GM12874 (cell line): ENCODE data around the gene FGD5.

Experiments used
- TF ChIP-seq, protein P1 (sequence below): IDR thresholded peaks from 2 replicates; pipeline ENCODE4 v1.5.1; 2011; ENCODE audit warnings: low read depth, mild to moderate bottlenecking, control low read depth, low read length, moderate library complexity; ENCODE audit not compliant: insufficient read depth

The FGD5 gene

DNA sequence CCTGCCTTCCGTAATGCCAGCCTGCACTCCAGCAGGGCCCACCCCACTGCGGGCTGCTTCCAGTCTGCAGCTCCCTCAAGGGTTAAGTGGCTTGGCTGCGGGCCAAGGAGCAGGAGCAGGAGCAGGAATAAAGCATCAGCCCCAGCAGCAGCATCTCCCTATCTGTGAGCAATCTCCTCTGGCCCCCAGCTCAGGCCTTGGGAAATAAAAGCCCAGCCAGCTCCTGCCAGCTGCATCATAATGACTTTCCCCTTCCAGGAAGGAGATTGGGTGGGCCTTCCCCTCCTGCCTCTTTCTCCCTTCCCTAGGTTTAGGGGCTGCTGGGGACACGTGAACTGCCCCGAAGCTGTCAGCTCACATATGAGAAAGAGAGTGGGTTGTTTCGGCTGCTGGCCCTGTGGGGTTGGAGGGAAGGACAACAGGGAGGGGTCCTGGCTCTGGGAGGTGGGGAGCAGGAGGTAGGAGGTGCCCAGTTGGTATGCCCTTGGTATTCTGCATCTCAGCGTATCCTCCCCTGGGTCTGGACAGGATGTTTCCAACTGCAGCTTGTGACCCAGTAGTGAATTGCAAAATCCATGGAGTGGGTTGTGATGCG, 34.6 kb upstream of the FGD5 start:
- TF ChIP-seq, protein P1, sequence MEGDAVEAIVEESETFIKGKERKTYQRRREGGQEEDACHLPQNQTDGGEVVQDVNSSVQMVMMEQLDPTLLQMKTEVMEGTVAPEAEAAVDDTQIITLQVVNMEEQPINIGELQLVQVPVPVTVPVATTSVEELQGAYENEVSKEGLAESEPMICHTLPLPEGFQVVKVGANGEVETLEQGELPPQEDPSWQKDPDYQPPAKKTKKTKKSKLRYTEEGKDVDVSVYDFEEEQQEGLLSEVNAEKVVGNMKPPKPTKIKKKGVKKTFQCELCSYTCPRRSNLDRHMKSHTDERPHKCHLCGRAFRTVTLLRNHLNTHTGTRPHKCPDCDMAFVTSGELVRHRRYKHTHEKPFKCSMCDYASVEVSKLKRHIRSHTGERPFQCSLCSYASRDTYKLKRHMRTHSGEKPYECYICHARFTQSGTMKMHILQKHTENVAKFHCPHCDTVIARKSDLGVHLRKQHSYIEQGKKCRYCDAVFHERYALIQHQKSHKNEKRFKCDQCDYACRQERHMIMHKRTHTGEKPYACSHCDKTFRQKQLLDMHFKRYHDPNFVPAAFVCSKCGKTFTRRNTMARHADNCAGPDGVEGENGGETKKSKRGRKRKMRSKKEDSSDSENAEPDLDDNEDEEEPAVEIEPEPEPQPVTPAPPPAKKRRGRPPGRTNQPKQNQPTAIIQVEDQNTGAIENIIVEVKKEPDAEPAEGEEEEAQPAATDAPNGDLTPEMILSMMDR, result no peak

DNA sequence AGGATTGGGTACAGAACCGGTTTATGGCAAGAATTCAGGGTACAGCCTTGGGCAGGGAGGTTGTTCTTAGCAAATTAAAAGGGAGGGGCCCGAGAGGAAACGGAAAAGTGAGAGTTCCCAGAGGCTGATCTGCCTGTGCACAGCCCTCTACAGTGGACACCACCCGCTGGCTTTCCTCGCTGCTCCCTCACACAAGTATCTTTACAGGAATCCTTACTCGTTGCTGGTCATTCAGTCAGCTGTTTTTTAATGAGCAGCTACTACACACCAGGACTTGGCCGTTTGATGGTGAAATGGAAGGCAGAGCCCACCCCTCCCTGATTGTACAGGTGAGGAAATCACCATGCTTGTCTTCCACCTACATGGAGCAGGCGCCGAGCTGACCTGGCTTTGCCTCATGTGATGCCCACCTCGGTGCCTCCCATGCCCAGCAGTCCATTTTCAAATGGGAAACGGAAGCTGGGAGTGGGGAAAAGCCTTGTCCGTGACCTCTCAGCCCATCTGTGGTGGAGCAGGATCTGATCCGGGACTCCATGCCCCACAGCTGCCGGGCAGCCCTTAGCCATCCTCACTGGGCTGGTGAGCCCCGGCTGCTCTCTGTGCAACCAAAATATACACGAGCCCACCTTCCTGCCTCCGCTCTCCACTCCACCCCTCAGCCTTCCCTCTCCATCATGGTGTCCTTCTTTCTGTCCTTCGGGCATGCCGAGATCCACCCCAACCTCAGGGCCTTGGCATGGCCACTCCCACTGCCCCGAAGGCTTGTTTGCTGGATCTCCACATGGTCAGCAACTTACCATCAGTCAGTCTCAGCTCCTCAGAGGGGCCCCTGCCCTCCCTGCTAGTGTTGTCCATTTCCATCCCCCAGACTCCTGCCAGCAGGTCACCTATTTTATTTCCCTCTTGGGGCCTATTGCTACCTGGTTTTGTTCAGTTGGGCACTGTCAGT, 33.3 kb upstream of the FGD5 start:
- TF ChIP-seq, protein P1, result no peak

DNA sequence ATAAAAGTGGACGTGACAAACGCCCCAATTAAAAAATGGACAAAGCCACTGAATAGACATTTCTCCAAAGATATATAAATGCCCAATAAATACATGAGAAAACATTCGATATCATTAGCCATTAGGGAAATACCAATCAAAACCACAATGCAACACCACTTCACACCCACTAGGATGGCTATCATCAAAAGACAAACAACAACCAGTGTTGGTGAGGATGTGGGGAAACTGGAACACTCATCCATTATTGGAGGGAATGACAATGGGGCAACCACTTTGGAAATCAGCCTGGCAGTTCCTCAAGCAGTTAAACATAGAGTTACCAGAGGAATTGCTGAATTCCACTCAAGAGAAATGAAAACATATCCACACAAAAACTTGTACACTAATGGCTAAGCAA, 32.4 kb upstream of the FGD5 start:
- TF ChIP-seq, protein P1, result no peak

DNA sequence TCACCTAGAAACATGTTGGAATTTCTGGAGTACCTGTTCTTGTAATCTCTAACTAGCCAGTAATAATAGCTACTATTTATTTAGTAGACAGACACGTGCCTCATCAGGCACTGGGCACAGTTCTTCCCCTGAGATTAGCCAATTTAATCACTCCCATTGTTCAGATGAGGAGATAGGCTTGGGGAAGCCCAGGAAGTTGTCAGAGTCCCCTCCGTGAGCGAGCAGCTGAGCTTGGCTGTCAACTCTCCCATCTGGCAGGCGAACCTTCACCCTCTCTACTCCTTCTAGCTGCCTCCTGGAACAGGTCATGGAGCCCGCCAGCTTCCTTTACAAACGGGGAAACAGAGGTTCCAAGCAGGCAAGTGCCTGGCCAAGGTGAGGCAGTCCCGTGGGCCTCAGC, 31.1 kb upstream of the FGD5 start:
- TF ChIP-seq, protein P1, result no peak

DNA sequence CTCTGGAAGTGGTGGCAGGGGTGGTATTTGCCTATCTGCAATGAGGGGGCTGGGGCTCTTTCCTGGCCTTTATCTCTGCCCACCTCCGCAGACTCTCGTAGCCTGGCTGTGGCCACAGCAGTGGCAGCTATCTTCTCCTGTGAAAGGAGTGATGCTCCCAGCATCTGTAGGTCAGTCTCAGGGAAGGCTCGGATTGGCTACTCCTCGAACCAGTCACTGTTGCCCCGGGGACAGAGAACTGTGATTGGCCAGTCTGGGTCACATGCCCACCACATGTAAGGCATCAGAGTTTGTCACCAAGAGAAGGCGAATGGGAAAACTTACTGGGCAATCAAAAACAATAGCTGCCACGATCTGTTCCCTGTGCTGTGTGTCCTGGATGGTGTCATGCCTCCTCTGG, 30.1 kb upstream of the FGD5 start:
- TF ChIP-seq, protein P1, result no peak

DNA sequence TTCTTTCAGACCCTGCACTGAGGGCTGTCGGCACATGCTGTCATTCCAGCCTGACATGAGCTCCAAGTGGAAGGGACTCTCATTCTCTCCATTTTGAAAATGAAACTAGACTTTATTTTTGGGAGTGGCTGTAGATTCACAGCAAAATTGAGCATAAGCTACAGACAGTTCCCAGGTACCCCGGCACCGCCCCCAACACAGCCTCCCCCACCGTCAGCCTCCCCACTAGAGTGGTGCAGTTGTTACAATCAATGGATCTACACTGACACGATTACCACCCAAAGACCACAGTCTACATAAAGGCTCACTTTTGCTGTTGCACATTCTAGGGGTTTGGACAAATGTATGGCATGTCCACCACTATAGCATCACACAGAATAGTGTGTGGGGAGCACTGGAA, 29.5 kb upstream of the FGD5 start:
- TF ChIP-seq, protein P1, result no peak

DNA sequence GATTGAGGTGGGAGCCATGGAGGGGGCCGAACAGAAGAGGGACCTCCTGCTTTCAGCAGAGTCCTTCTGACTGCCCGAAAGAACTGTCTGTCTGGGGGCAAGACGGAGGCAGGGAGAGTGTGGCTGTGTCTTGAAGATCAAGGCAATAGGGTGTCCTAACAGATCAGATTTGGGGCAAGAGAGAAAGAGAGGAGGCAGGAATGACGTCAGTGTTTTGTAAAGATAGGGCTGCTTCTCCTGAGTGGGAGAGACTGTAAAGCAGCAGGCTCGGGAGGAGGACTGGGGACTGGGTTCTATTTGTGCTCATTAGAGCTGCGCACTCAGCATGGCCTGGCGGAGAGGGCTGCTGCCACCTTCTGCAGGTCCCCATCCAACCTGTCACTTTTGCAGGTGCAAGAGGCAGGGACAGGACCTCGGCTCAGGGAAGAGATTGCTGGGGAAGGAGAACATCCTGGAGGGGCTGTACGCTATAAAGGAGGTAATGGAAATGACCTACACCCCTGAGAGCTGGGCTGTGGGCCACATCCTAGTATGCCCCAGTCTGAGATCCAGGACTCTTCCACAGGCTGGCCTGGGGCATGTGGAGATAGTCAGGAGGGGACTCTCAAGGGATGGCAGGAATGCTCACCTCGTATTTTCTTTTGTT, 29.0 kb upstream of the FGD5 start:
- TF ChIP-seq, protein P1, result no peak
